GM20000 (cell line): ENCODE measurements around the gene SLC10A1.

ENCODE experiments used
- DNase-seq: peaks from one replicate; pipeline ENCODE4 v3.0.0; 2012; ENCODE audit warnings: low spot score
- CTCF ChIP-seq: IDR thresholded peaks from 2 replicates; pipeline ENCODE4 v1.5.1; 2012; ENCODE audit warnings: mild to moderate bottlenecking, control low read depth; ENCODE audit errors: extremely low read depth, missing control alignments

The SLC10A1 gene

GRCh38 chr14:69796797-69797500 is at the start of gene SLC10A1:
SLC10A1 (minus strand) TSS chr14:69797241; CDS start chr14:69797155, 86 bp downstream.
- DNase-seq, result no peak
- no peak for TF ChIP-seq CTCF

- no peak for TF ChIP-seq CTCF
- peak; percentile 14 for DNase-seq
Measured at GRCh38 chr14:69845787-69846186, 48.7 kb upstream of the SLC10A1 start.

GRCh38 chr14:69845050-69845581 is 48.1 kb upstream of the SLC10A1 start:
- DNase-seq, result peak; percentile 41
- TF ChIP-seq CTCF, result no peak

- TF ChIP-seq CTCF, result no peak
- DNase-seq, result no peak
Measured at GRCh38 chr14:69844171-69844570, 47.1 kb upstream of the SLC10A1 start.

GRCh38 chr14:69842686-69843420 is 45.8 kb upstream of the SLC10A1 start:
- TF ChIP-seq CTCF, result no peak
- no peak for DNase-seq

- no peak for TF ChIP-seq CTCF
- peak; percentile 2 for DNase-seq
Measured at GRCh38 chr14:69841656-69842055, 44.6 kb upstream of the SLC10A1 start.

GRCh38 chr14:69839661-69840060 is 42.6 kb upstream of the SLC10A1 start:
- TF ChIP-seq CTCF, result no peak

More at GRCh38 chr14:69839661-69840060, 42.6 kb upstream of the SLC10A1 start:
- no peak for DNase-seq
